NCI-H226 (cell line): ENCODE results near the gene OVOL2.
"Not testable (repeated sequence)": the region's sequence is repeated elsewhere in the genome, so short reads cannot be mapped to it uniquely, and the experiment has no call there.

Source experiments
- DNase-seq: peaks from one replicate; pipeline ENCODE4 v3.0.0-alpha.2; 2015

Gene OVOL2

DNA sequence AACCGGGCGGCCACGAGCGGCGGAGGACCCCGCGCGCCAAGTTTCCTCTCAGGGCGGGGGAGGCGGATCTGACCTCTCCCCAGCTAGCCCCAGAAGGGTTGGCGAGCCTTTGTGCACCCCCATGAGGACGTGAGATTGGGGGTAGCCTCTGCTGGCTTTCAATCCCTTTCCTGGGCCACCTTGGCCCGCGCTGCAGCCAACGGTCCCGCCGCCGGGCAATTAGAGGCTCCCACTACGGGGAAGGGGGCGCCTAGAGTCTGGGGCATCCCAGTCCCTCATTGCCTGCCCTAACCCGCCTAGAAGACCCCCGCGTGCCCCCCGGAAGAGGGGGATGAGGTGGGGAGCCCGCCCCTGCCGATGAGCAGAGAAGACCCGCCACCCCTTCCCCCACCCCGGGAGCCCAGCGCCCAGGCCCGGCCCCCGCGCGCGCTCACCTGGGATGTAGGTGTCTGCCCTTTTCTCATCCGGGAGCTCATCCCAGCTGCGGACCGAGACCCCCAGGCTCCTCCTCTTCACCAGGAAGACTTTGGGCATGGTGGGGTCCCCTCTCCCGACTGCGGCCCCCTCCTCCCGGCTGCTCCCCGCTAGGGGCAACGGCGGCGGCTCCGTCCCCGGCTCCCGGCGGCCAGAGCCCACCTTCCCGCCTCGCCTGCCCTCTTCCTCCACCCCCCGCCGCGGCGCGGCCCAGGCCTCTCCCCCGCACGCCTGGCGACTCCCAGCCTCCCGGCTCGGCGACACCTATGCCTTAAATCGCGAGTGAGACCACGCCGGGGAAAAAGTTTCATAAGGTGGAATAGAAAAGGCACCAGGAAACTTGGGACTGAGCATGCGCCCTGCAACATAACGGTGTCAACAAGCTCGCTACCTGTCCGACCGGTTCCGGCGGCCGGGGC is at the start of gene OVOL2:
OVOL2 (minus strand) TSS at position 816 of the 893 bp plus-strand sequence; CDS start at position 534, 282 bp downstream.
- DNase-seq, result no peak

DNA sequence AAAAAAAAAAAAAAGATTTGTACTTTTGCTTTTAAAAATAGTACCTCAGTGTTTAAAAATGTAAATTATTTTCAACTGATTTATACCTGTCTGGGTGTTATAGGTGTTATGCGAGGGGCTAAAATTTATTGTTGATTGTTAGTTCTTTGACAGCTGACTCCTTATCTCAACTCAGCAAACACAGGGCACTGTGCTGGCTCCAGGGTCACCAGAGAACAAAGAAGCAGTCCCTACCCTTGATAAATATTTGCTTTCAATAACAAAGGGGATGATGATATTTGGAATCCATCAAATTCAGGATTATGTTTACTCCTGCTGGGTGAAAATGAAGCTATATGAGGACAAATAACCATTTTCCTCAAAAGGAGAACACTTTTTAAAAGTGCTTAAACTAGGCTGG is 45.8 kb upstream of the OVOL2 start:
- DNase-seq, result no peak

DNA sequence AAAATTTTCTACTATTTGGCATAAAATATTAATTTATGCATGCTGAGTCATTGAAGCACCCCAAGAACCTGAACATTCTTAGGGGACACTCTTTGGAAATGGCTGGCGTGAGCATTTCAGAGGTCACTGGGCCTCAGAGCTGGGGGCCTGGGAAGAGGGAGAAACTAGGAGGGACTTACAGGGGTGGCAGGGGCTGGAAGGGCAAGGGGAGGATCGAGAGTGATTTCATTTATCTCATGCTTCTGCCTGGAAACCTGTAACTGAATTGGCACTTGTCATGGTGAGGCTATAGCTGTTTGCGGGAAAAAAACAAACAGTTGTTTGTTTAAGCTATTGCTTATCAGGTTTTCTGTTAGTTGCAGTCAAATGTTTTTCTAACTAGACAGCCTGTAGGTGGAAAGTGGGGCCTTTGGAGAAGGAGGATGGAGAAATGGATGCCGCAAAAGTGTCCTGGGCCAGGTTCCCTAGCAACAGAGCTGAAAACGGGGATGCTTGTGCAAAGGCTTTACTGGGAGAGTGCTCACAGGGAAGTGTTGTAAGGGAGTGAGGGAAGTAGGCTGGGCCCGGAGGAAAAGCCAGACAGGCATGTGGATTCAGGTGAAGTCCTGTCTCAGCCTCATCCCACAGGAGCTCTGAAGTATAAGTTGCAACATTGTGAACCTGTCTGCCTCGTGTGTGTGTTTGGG is 43.6 kb upstream of the OVOL2 start:
- no peak for DNase-seq

DNA sequence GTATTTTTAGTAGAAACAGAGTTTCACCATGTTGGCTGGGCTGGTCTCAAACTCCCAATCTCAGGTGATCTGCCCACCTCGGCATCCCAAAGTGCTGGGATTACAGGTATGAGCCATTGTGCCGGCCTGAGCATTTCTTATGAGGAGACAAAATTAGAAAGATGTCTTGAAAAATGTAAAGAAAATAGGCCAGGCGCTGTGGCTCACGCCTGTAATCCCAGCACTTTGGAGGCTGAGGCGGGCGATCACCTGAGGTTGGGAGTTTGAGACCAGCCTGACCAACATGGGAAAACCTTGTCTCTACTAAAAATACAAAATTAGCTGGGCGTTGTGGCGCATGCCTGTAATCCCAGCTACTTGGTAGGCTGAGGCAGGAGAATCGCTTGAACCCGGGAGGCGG is 42.9 kb upstream of the OVOL2 start:
- not testable (repeated sequence) for DNase-seq

DNA sequence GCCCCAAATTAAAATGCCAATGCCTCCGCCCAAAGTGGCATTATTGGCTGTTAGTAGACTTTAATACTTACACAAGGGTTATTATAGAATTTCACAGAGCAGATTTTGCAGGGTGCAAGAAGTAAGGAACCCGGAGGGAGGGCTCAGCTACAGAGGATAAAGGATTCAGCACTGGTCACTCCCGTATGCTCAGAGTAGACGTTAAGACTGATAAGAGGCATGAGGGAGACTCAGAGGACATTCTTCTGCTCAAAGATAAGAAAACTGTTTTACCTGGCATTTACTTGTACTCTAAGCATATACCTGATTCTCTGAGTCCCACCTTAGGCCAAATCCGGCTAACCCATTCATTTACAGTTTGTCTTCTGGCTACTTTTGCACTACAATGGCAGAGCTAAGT is 36.5 kb upstream of the OVOL2 start:
- no peak for DNase-seq

DNA sequence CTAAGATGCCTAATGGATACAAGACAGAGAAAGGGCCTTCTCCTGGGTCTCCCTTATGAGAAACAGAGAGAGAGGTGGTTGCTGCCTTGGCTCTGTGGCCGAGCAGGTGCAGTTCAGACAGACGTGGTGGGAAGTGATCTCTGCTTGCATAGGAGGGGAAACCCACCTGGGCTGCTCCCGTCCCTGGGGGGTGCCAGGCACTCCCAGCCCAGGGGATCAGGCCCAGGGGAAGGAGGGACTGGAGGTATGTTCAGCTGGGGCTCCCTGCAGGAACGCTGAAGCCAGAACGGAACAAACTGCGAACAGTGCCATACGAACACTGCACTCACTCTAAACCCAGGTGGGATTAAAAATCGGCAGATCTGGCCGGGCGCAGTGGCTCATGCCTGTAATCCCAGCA is 35.7 kb upstream of the OVOL2 start:
- no peak for DNase-seq

DNA sequence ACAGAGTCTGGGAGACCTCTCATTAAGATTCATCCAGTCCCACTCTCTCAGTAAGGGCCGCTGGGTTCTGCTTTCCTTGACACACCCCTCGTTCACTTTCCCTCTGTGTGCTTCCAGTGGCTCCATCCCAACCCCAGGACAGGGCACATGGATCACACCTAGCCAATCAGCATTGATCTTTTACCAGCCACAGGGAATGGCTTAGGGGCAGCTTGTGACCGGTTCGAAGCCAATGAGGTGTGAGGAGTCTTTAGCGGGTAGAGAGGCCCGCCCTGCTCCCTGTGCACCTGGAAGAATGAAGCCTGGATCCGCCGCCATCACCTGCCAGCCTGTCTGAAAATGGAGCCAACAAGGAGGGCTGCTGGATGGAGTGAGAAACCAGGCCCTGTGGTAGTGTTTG is 35.2 kb upstream of the OVOL2 start:
- no peak for DNase-seq

DNA sequence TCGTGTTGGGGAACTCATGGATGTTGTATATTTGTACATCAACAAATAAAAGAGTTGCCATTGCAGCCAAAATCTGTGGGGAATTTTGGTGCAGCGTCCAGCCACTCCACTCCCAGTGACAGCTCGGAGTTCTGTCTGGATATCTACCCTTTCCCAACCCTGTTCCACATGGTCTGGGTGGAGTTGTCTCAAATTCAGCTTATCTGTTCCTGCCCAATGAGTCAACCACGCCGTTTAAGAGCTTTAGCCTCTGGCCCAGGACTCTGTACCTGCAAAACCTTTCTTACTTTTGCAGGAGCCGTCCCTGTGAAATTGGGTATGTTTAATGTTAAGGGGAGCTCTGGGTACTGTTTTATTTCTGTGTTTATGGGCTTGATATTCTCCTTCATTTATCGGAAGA is 33.9 kb upstream of the OVOL2 start:
- DNase-seq, result no peak

DNA sequence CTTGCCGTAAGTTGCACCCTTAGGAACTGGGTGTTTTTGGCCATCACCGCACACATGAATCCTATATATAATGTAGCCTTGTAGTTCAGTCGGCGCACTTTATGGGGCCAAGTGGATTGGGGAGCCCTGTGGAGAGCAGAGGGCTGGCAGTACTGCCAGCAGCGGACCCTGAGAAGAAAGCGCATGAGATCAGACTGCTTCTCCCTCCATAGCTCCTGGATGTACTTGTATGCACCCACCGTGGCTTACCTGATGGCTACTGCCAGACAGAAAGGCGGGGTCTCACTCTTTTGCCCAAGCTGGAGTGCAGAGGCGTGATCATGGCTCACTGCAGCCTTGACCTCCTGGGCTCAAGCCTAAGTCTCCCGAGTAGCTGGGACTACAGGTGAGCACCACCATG is 32.8 kb upstream of the OVOL2 start:
- no peak for DNase-seq

DNA sequence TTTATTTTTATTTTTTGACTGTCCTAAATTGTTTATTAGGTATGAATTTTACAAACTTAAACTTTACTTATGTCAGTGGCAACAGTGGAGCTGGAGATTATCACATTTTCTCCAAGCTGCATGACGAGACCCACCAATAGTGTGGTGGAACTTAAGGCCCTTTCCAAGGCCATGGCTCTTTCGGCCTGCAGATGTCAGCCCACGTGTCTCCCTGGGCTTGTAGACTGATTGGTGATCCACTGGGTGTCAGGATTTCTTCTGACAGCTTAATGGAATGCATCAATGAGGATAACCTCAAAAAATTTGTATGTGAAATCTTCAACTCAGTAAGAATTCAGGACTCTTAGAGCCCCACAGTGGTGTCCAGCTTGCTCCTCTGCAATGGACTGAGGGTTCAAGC is 32.3 kb upstream of the OVOL2 start:
- DNase-seq, result no peak

DNA sequence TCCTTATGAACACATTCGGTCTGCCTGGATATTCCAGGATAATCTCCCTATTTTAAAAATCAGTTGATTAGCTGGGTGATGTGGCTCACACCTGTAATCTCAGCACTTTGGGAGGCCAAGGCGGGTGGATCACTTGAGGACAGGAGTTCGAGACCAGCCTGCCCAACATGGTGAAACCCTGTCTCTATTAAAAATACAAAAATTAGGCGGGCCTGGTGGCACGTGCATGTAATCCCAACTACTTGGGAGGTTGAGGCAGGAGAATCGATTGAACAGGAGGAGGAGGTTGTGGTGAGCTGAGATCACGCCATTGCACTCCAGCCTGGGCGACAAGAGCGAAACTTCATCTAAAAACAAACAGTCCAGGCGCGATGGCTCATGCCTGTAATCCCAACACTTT is 31.1 kb upstream of the OVOL2 start:
- DNase-seq, result not testable (repeated sequence)

DNA sequence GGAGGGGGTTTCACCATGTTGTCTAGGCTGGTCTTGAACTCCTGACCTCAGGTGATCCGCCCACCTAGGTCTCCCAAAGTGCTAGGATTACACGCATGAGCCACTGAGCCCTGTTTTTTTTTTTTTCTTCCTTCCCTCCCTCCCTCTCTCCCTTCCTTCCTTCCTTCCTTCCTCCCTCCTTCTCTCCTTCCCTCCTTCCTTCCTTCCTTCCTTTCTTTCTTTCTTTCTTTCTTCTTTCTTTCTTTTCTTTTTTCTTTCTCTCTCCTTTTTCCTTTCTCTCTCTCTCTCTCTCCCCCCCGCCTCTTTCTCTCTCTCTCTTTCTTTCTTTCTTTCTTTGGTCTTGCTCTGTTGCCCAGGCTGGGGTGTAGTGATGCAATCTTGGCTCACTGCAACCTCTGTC is 30.6 kb upstream of the OVOL2 start:
- not testable (repeated sequence) for DNase-seq

DNA sequence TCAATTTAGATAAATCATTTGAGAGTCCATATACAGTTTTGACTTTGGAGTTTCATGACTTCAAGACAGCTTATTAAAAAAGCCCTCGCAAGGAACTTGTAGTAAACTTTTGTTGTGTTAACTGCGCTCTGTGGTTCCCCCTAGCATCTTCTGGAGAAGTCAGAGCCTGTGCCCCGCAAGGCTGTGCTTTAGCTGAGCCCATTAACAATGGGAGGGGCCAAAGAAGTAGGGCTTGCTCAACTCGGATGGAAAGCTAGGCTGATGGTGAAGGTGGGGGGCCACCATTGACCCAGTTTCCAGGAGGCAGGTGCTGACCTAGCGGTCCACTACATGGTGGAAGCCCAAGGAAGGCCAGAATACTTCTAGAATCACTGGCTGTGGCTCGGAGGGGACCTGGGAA is 29.3 kb upstream of the OVOL2 start:
- no peak for DNase-seq

DNA sequence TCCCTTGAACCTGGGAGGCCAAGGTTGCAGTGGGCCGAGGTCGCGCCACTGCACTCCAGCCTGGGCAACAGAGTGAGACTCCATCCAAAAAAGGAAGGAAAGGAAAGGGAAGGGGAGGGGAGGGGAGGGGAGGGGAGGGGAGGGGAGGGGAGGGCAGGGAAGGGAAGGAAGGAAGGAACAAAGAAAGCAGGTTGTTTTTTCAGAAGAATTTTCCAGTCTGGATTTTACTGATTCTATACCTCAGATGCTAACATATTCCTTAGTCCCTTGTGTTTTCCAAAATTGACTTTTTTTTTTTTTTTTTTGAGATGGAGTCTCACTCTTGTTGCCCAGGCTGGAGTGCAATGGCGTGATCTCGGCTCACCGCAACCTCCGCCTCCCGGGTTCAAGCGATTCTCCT is 23.1 kb upstream of the OVOL2 start:
- not testable (repeated sequence) for DNase-seq

DNA sequence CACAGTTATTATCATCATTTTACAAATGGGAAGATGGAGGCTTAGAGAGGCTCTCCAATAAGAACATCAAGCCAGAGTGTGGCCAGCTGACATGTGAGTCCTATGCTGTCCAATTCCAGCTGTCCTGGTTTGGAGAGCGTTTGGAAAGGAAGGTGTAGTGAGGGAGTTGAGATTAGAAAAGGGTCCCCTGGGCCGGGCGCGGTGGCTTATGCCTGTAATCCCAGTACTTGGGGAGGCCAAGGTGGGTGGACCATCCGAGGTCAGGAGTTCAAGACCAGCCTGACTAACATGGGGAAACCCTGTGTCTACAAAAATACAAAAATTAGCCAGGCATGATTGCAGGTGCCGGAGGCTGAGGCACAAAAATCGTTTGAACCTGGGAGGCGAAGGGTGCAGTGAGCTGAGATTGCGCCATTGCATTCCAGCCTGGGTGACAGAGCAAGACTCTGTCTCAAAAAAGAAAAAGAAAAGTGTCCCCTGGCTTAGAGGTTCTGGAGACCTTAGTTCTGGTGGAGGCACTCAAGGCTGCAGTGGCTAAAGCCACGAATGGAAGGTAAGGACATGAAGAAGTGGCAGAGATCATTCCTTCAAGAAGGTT is 22.1 kb upstream of the OVOL2 start:
- no peak for DNase-seq

DNA sequence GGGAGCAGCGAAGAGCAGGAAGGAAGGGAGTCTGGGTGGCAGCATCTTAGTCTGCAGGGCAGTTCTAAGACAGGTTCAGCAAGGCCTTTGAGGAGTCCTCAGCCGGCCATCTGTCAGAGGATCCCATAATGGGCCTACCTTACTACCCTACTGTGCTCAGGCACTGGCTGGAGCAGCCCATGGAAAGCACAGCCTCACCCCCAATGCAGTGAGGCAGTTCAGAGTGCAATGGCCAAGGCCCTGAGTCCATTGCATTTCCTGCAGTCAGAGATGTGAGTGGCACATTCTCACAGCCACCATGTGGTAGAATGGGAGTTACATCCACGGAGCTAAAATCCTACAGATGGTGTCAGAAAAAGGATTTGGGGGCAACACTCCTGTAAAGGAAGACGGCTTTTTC is 19.4 kb upstream of the OVOL2 start:
- no peak for DNase-seq

DNA sequence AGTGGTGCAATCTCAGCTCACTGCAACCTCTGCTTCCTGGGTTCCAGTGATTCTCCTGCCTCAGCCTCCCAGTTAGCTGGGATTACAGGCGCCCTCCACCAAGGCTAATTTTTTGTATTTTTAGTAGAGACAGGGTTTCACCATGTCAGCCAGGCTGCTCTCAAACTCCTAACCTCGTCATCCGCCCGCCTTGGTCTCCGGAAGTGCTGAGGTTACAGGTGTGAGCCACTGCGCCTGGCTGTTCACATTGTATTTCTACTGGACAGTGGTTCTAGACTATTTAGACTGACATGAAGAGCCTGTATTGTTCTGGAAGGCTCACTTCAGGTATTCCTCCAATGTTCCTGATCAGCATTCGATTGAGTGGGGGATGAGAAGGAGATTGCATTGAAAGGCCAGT is 14.8 kb upstream of the OVOL2 start:
- no peak for DNase-seq

DNA sequence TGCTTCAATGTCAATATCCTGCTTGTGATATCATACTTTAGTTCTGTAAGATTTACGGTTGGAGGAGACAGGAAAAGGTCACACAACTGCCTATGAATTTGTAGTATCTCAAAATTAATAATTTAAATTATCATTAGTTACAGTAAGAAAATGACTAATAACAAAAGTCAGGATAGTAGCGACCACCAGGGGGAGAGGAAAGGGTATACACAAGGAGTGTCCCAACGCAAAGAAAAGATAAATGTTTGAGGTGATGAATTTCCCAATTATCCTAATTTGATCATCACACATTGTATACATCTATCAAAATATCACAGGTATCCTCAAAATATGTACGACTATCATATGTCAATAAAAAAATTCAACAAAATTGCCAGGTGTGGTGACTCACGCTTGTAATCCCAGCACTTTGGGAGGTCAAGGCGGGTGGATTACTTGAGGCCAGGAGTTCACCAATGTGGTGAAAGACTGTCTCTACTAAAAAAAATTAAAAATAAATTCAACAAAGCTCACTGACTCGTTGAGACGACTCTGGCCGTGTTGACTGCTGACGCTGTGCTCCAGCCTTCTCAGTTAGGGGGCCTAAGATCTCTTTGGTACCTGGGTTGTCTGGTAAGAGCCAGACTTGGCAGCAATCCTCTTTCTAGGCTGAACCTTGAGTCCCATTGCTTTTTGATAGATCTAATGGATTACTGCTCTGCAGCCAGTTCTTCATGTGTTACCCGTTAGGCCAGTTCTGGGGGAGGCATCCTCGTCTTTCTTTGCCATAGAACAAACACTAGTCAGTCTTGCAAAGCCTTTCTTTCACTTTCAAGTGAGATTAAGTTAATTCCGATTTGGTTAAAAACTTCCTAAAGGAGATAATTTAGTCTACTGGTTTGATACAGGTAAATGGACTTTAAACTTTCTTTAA is 9.0 kb upstream of the OVOL2 start:
- DNase-seq, result no peak

DNA sequence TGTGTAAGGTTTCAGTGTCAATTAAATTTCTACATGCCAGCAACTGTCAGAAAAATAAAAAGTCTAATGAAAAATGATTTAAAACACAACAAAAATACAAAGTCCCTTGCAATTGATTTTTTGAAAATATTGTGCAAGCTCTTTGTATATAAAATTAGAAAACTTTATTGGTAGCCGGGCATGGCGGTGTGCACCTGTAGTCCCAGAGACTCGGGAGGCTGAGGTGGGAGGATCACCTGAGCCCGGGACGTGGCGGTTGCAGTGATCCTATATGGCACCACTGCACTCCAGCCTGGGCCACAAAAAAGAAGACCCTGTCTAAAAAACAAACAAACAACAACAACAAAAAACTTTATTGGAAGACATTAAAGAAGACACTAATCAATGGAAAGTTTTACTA is 6.0 kb upstream of the OVOL2 start:
- DNase-seq, result no peak

DNA sequence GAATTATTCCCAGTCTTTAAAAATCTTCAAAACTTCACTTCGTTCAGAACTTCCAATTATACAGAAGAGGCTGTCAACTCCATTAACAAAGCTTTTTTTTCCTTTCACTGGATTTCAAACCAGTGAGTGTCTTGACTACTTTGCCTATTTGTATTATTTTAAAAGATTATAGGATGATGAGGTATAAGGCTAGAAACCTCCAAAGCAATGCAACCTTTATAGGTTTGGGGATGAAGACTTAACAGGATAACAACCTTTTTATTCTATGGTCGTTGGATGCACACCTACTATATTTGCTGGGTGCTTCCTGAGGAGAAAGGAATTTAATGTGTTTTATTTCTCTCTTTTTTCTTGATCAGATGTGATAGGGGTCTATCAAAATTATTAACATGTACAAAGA is 1.9 kb upstream of the OVOL2 start:
- DNase-seq, result no peak

DNA sequence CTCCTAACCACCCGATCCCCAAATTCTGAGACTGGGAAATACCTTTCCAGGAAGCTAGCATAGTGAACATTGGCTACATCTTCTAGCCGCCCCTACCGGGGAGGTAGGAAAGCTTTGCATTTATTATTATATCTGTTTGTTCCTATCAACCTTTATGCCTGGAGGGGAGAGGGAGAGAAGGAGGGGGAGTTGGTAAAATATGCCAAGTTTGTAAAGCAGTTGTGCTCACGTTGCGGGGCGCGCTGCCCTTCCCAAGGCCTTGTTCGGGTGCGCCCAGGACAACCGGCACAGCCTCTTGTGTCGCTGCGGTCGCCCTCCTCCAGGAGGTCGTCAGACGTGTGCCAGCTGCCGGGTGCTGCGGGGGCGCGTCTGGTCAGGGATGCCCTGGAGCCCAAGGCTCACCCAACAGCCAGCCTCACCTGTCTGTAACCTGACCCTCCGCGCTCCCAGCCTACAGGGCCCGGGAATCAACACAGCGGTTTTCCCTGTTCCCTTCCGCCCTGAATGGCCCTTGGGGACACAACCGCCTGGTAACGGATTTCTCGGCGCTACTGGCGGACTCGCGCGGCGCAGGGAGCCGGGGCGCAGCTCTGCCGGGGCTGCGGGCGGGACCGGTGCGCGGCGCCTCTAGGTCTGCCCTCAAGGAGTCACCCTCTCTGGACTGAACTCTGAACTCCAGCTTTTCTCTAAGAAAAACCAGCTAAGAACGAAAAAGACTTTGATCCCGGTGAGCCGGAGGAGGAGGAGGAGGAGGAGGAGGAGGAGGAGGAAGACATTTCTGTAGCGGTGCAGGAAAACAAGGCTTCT is 1.1 kb upstream of the OVOL2 start:
- DNase-seq, result no peak

DNA sequence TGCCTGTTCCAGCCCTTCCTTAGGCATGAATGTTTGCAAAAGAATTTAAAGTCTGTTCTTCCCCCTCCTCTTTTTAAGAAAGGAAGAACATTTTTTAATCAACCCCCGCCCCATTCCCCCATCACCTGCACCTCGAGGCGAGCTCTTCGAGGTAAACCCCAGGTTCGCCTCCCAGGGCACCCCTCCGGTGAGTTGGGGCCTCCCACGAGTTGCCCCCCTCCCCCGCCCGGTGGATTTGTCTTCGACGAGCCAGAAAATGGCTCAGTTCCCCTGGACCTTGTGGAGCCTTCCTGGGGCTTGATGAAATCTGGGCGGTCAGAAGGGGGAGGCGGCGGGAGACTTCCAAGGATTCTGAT is 256 bp upstream of the OVOL2 start:
- DNase-seq, result no peak
